ENCODE results near the gene PCDHGC5. TPM values are rescaled to one million over a fixed set of nuclear protein-coding genes. Genes with fewer than 3 reads are reported as not detected.

Gene PCDHGC5
- total and polyA plus RNA-seq, 2 donors (not counting 3 experiments of a cell fraction or from before 2014, with no cell fraction given), result 0.21 to 1.2 TPM

DNA sequence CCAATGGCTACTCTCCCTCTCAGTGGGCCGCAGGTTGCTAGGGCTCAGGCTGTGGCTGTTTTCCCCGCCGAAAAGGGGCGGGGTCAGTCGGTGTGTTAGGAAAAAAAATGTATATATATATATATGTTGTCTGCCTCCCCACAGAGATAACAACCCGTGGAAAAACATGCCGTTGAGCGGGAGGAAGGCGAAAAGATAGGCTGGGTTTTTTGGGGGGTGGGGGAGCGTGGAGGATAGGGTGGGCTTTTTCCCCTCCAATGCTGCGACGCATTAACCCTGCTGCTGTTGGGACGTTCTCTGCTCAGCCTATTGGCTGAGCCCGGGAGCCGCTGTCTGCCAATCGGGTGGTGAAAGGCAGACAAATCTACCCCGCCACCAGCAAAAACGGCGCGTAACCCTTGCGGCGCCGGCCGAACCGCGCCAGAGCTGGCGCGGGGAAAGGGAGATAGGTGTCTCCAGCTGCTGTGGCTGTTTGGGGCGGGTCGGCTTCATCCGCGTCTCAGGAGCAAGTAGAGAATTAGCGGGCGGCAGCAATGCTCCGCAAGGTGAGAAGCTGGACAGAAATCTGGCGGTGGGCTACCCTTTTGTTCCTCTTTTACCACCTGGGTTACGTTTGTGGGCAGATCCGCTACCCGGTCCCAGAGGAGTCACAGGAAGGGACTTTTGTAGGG is 4.1 kb upstream of the PCDHGC5 start, which contains the start of gene PCDHGC4:
Gene PCDHGC4, plus strand, starts transcription at position 390 of the 671 bp plus-strand sequence. Its CDS starts 144 bp downstream, at position 534.
- H3K9me3 ChIP-seq (replicated peaks; ENCODE audit: control insufficient read depth, insufficient read depth, low read length), result no peaks in the 10 kb centered on the region
- DNase-seq (ENCODE audit: low read depth, low spot score), result peak; percentile 60
- peaks cover 5 to 17% of the 10 kb centered on the region in 2 experiments for H3K27me3 ChIP-seq (ENCODE audit: control insufficient read depth in 2 of 2, insufficient read depth in 2 of 2, low read length in 2 of 2)
- peak within 1 kb of the TSS in 2 of 3 experiments; percentile 19 to 46 for H3K4me3 ChIP-seq (replicated peaks in 1 of 3; ENCODE audit: insufficient read depth in 1 of 3, low read depth in 1 of 3, low read length in 3 of 3)
- dilution Hi-C loops (cut with MboI; ENCODE audit: extremely low pct_ligation_motif_present, low sequenced_read_pairs) (no loop called here), intact Hi-C loops (cut with micrococcal nuclease) (loop anchor here (1.0 to 2.0 kb wide), 2 partner anchors 8 to 24 kb away; no protein-coding TSS in a partner anchor)
- FAIRE-seq, result peak; percentile 28
- no peaks in the 10 kb centered on the region for H3K36me3 ChIP-seq (ENCODE audit: control insufficient read depth in 2 of 2, extremely low read depth in 1 of 2, insufficient read depth in 2 of 2, low read length in 2 of 2)
- TF ChIP-seq, protein P1, sequence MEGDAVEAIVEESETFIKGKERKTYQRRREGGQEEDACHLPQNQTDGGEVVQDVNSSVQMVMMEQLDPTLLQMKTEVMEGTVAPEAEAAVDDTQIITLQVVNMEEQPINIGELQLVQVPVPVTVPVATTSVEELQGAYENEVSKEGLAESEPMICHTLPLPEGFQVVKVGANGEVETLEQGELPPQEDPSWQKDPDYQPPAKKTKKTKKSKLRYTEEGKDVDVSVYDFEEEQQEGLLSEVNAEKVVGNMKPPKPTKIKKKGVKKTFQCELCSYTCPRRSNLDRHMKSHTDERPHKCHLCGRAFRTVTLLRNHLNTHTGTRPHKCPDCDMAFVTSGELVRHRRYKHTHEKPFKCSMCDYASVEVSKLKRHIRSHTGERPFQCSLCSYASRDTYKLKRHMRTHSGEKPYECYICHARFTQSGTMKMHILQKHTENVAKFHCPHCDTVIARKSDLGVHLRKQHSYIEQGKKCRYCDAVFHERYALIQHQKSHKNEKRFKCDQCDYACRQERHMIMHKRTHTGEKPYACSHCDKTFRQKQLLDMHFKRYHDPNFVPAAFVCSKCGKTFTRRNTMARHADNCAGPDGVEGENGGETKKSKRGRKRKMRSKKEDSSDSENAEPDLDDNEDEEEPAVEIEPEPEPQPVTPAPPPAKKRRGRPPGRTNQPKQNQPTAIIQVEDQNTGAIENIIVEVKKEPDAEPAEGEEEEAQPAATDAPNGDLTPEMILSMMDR (IDR thresholded peaks at IDR 0.05; ENCODE audit: extremely low read depth in 1 of 2, insufficient read depth in 1 of 2, low read depth in 1 of 2, low read length in 2 of 2), result no peak
- TF ChIP-seq GATA2 (IDR thresholded peaks at IDR 0.05; ENCODE audit: insufficient read depth, insufficient read length, low read depth, low read length), result no peak
- TF ChIP-seq FOS (IDR thresholded peaks at IDR 0.05; ENCODE audit: borderline replicate concordance, insufficient read depth, low read length), result no peak
- no peak for TF ChIP-seq JUN (IDR thresholded peaks at IDR 0.05; ENCODE audit: borderline replicate concordance, insufficient read depth, insufficient read length, low read depth)
- TF ChIP-seq EZH2 (IDR thresholded peaks at IDR 0.05; ENCODE audit: borderline replicate concordance, low read depth, low read length, severe bottlenecking), result peak; percentile 65
- TF ChIP-seq POLR2A (IDR thresholded peaks at IDR 0.05; ENCODE audit: low read depth, low read length), result no peak
- TF ChIP-seq MYC (IDR thresholded peaks at IDR 0.05; ENCODE audit: low read depth, low read length), result no peak
- peak within 1 kb of the TSS; percentile 78 for H3K4me2 ChIP-seq (ENCODE audit: insufficient read depth, low read length)
- no peak within 1 kb of the TSS for H3K9ac ChIP-seq (replicated peaks; ENCODE audit: extremely low read depth, insufficient read depth, low read length)
- no TSS peak for BruUV-seq (replicated peaks)
- no peaks in the 10 kb centered on the region for H3K9me1 ChIP-seq (replicated peaks; ENCODE audit: control insufficient read depth, extremely low read depth, insufficient read depth, low read length)
- no peaks in the 10 kb centered on the region for H3K79me2 ChIP-seq (ENCODE audit: control insufficient read depth, insufficient read depth, low read length)
- H3K27ac ChIP-seq (ENCODE audit: insufficient read depth, low read depth, low read length), result no peak within 1 kb of the TSS
- CTCF ChIA-PET, result interaction anchor here (0.7 to 4.1 kb wide), 14 partner anchors 8 to 79 kb away, joined by 3 to 25 read pairs (median 4); partner anchors contain the start of genes PCDHGA12, PCDHGB7 and PCDHGC3
- peaks cover 10% of the 10 kb centered on the region for H3K4me1 ChIP-seq (ENCODE audit: control insufficient read depth, extremely low read depth, insufficient read depth, low read length)
- POLR2A ChIA-PET, result interaction anchor here (1.0 kb wide), 1 partner anchor 37 kb away, joined by 3 read pairs; no protein-coding TSS in a partner anchor
- H2AFZ ChIP-seq (ENCODE audit: low read depth, low read length), result no peak within 1 kb of the TSS
- H4K20me1 ChIP-seq (replicated peaks; ENCODE audit: control insufficient read depth, extremely low read depth, insufficient read depth, low read length), result no peaks in the 10 kb centered on the region
